H1 (cell line): ENCODE data around the gene GTF2F1.

ENCODE experiments used
- CEBPB ChIP-seq: IDR thresholded peaks from 2 replicates; pipeline ENCODE4 v1.6.1; 2012; ENCODE audit warnings: low read depth, low read length
- EP300 ChIP-seq, 2 experiments: IDR thresholded peaks; 1 replicate in 1 of 2; 2 replicates in 1 of 2; pipeline ENCODE4 v1.6.1; 2011 to 2012; ENCODE audit warnings: low read depth in 2 of 2, low read length in 2 of 2, mild to moderate bottlenecking in 2 of 2, borderline replicate concordance in 1 of 2, inconsistent platforms in 1 of 2, moderate library complexity in 1 of 2
- EZH2 ChIP-seq: fragments of 200-600 bp; sonication (generic); IDR thresholded peaks from 2 replicates; pipeline ENCODE4 v1.7.1; 2012; ENCODE audit warnings: low read depth, mild to moderate bottlenecking, moderate library complexity, low read length, inconsistent platforms; ENCODE audit not compliant: severe bottlenecking
- GTF2F1 ChIP-seq: IDR thresholded peaks from 2 replicates; pipeline ENCODE4 v1.6.1; 2012; ENCODE audit warnings: low read depth, low read length, improper control_type of control experiment, borderline replicate concordance
- HDAC2 ChIP-seq, 2 experiments: fragments of 300-600 bp in 1 of 2; sonication (generic) in 1 of 2; IDR thresholded peaks; 2 replicates each; pipeline ENCODE4 v1.6.1; 2011 to 2012; ENCODE audit warnings: low read depth in 2 of 2, low read length in 2 of 2, mild to moderate bottlenecking in 2 of 2, moderate library complexity in 2 of 2, borderline replicate concordance in 1 of 2, inconsistent platforms in 1 of 2
- JUND ChIP-seq: IDR thresholded peaks from 2 replicates; pipeline ENCODE4 v1.6.1; 2011; ENCODE audit warnings: mild to moderate bottlenecking, improper control_type of control experiment, low read length
- MAFK ChIP-seq: IDR thresholded peaks from 2 replicates; pipeline ENCODE4 v1.6.1; 2012; ENCODE audit warnings: low read depth, mild to moderate bottlenecking, improper control_type of control experiment, low read length
- POLR2A ChIP-seq, 2 experiments: IDR thresholded peaks; 1 replicate in 1 of 2; 2 replicates in 1 of 2; pipeline ENCODE4 v1.6.1; 2011; ENCODE audit warnings: low read depth in 2 of 2, low read length in 2 of 2, mild to moderate bottlenecking in 2 of 2; ENCODE audit errors: control extremely low read depth in 1 of 2
- POU5F1 ChIP-seq: IDR thresholded peaks from 2 replicates; pipeline ENCODE4 v1.6.1; 2011; ENCODE audit warnings: low read depth, mild to moderate bottlenecking, low read length, moderate library complexity
- SAP30 ChIP-seq: fragments of 300-600 bp; sonication (generic); IDR thresholded peaks from 2 replicates; pipeline ENCODE4 v1.7.1; 2012; ENCODE audit warnings: low read length, moderate library complexity, mild to moderate bottlenecking, inconsistent platforms; ENCODE audit not compliant: insufficient read depth, insufficient replicate concordance
- SP1 ChIP-seq: IDR thresholded peaks from 2 replicates; pipeline ENCODE4 v1.6.1; 2011; ENCODE audit warnings: low read depth, low read length
- YY1 ChIP-seq: IDR thresholded peaks from 2 replicates; pipeline ENCODE4 v1.6.1; 2011; ENCODE audit warnings: low read depth, mild to moderate bottlenecking, low read length
- TF ChIP-seq, protein P1 (sequence below), 3 experiments: IDR thresholded peaks; 1 replicate in 2 of 3; 2 replicates in 1 of 3; pipeline versions ENCODE4 v1.5.1 to v1.6.1; 2011; ENCODE audit warnings: low read length in 3 of 3, mild to moderate bottlenecking in 3 of 3, inconsistent platforms in 2 of 3, low read depth in 1 of 3, moderate library complexity in 1 of 3; ENCODE audit not compliant: insufficient read depth in 1 of 3; ENCODE audit errors: control extremely low read depth in 1 of 3
- TF ChIP-seq, protein P2 (sequence below): IDR thresholded peaks from 2 replicates; pipeline ENCODE4 v1.6.1; 2011; ENCODE audit warnings: low read depth, mild to moderate bottlenecking, low read length; ENCODE audit not compliant: insufficient read depth

DNA sequence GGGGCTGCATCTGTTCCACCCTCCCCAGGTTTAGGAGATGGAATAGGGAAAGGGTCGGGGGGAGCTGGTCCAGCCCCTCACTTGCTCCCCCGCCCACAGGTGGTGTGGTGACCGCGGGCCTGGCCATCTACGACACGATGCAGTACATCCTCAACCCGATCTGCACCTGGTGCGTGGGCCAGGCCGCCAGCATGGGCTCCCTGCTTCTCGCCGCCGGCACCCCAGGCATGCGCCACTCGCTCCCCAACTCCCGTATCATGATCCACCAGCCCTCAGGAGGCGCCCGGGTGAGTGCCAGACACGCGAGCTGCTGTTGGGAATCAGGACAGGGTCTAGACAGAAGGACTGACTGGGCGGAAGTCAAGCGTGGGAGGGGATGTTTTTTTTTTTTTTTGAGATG lies 28.6 kb downstream of the GTF2F1 start:
- TF ChIP-seq, protein P1, sequence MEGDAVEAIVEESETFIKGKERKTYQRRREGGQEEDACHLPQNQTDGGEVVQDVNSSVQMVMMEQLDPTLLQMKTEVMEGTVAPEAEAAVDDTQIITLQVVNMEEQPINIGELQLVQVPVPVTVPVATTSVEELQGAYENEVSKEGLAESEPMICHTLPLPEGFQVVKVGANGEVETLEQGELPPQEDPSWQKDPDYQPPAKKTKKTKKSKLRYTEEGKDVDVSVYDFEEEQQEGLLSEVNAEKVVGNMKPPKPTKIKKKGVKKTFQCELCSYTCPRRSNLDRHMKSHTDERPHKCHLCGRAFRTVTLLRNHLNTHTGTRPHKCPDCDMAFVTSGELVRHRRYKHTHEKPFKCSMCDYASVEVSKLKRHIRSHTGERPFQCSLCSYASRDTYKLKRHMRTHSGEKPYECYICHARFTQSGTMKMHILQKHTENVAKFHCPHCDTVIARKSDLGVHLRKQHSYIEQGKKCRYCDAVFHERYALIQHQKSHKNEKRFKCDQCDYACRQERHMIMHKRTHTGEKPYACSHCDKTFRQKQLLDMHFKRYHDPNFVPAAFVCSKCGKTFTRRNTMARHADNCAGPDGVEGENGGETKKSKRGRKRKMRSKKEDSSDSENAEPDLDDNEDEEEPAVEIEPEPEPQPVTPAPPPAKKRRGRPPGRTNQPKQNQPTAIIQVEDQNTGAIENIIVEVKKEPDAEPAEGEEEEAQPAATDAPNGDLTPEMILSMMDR (IDR thresholded peaks at IDR 0.05; ENCODE audit: control extremely low read depth in 1 of 3, insufficient read depth in 1 of 3, low read depth in 1 of 3, low read length in 3 of 3): no peak
- TF ChIP-seq HDAC2 (IDR thresholded peaks at IDR 0.05; ENCODE audit: borderline replicate concordance in 1 of 2, low read depth in 2 of 2, low read length in 2 of 2): no peak
- no peak for TF ChIP-seq POLR2A (IDR thresholded peaks at IDR 0.05; ENCODE audit: control extremely low read depth in 1 of 2, low read depth in 2 of 2, low read length in 2 of 2)
- TF ChIP-seq POU5F1: no peak
- TF ChIP-seq JUND: no peak
- no peak for TF ChIP-seq SAP30
- TF ChIP-seq, protein P2, sequence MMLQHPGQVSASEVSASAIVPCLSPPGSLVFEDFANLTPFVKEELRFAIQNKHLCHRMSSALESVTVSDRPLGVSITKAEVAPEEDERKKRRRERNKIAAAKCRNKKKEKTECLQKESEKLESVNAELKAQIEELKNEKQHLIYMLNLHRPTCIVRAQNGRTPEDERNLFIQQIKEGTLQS: no peak
- no peak for TF ChIP-seq CEBPB
- TF ChIP-seq GTF2F1: no peak
- TF ChIP-seq YY1: no peak
- TF ChIP-seq MAFK: no peak
- TF ChIP-seq SP1: no peak
- TF ChIP-seq EZH2: no peak
- TF ChIP-seq EP300 (IDR thresholded peaks at IDR 0.05; ENCODE audit: borderline replicate concordance in 1 of 2, low read depth in 2 of 2, low read length in 2 of 2): no peak
